AG04450 (cell line): ENCODE data around the gene RGS7. TPM values are rescaled to one million over a fixed set of nuclear protein-coding genes. Genes with fewer than 3 reads are reported as not detected.

Experiments
- CTCF ChIA-PET: fragments of 300-600, 350-600 bp; formaldehyde crosslinking; extraction: SDS; loops from one replicate; lab custom pipeline; 2022; ENCODE audit warnings: antibody characterized with exemption, inconsistent platforms; lab: Charles Lee
- POLR2A ChIA-PET: fragments of 350-600 bp; formaldehyde crosslinking; extraction: SDS; loops from one replicate; lab custom pipeline; 2021; ENCODE audit warnings: antibody characterized with exemption, inconsistent platforms; lab: Yijun Ruan, JAX
- DNase-seq: peaks from one replicate; pipeline ENCODE4 v3.0.0-alpha.2; 2011; ENCODE audit warnings: low read depth, low spot score
- H3K27ac ChIP-seq: one replicate; pipeline ENCODE4 v1.5.1; 2012; ENCODE audit warnings: low read depth, low read length, control low read depth
- H3K27me3 ChIP-seq: one replicate; pipeline ENCODE4 v1.6.0; 2012; ENCODE audit warnings: low read length; ENCODE audit not compliant: control insufficient read depth, insufficient read depth
- H3K4me3 ChIP-seq: 2 replicates; pipeline ENCODE4 v1.5.1; 2011; ENCODE audit warnings: mild to moderate bottlenecking, low read depth, low read length, control low read depth
- H3K9me3 ChIP-seq: 2 replicates; pipeline ENCODE4 v1.5.1; 2012; ENCODE audit warnings: low read length; ENCODE audit not compliant: control insufficient read depth, insufficient read depth
- CTCF ChIP-seq: IDR thresholded peaks from 2 replicates; pipeline ENCODE4 v1.5.1; 2011; ENCODE audit warnings: low read depth, low read length, control low read depth, inconsistent platforms
- polyA plus RNA-seq: library from polyadenylated mRNA; depleted of rRNA; stranded (reverse); fragments of >200 nt; gene quantifications from 2 replicates; pipeline ENCODE4 v1.2.3, GENCODE V29; 2011

Gene RGS7
- polyA plus RNA-seq, 1 experiment, result 0.29 TPM

- CTCF ChIA-PET, result no interaction called here
Measured at GRCh38 chr1:241181971-241182370, 175.0 kb downstream of the RGS7 start.

GRCh38 chr1:241181471-241181870 is 175.5 kb downstream of the RGS7 start:
- no peaks in the 10 kb centered on the region for H3K27me3 ChIP-seq
- no peak for TF ChIP-seq CTCF
- no peak overlapping the region for H3K27ac ChIP-seq
- no peak for DNase-seq
- H3K4me3 ChIP-seq, result no peak overlapping the region
- H3K9me3 ChIP-seq, result peaks cover 6% of the 10 kb centered on the region
- ChIA-PET CTCF (no interaction called here), POLR2A (no interaction called here)

More at GRCh38 chr1:241181971-241182370, 175.0 kb downstream of the RGS7 start:
- TF ChIP-seq CTCF, result no peak
- no peaks in the 10 kb centered on the region for H3K27me3 ChIP-seq
- no peak overlapping the region for H3K4me3 ChIP-seq
- no peak overlapping the region for H3K27ac ChIP-seq
- DNase-seq, result no peak
- H3K9me3 ChIP-seq, result peaks cover 6% of the 10 kb centered on the region
- POLR2A ChIA-PET, result no interaction called here

GRCh38 chr1:241180569-241180968 is 176.4 kb downstream of the RGS7 start:
- ChIA-PET CTCF (no interaction called here), POLR2A (no interaction called here)
- DNase-seq, result no peak
- no peak for TF ChIP-seq CTCF
- H3K4me3 ChIP-seq, result no peak overlapping the region
- no peak overlapping the region for H3K27ac ChIP-seq
- H3K27me3 ChIP-seq, result no peaks in the 10 kb centered on the region
- H3K9me3 ChIP-seq, result peaks cover 6% of the 10 kb centered on the region

GRCh38 chr1:241177660-241178059 is 179.3 kb downstream of the RGS7 start:
- ChIA-PET CTCF (no interaction called here), POLR2A (no interaction called here)
- no peak overlapping the region for H3K4me3 ChIP-seq
- H3K27me3 ChIP-seq, result no peaks in the 10 kb centered on the region
- H3K27ac ChIP-seq, result no peak overlapping the region
- TF ChIP-seq CTCF, result no peak
- H3K9me3 ChIP-seq, result peaks cover 6% of the 10 kb centered on the region
- DNase-seq, result no peak

- no peak for TF ChIP-seq CTCF
- no peak overlapping the region for H3K4me3 ChIP-seq
- H3K9me3 ChIP-seq, result peaks cover 5% of the 10 kb centered on the region
- no peaks in the 10 kb centered on the region for H3K27me3 ChIP-seq
- ChIA-PET POLR2A (no interaction called here), CTCF (no interaction called here)
- no peak overlapping the region for H3K27ac ChIP-seq
- DNase-seq, result no peak
Measured at GRCh38 chr1:241172486-241172885, 184.5 kb downstream of the RGS7 start.
